Stimulated activated CD8-positive, alpha-beta memory T cell treated with anti-CD3 and anti-CD28 coated beads, Interleukin-4, amount 100 ng/mL, for 48 hours (primary cell): ENCODE data around the gene DRD2.

Experiments
- DNase-seq: peaks from one replicate; pipeline ENCODE4 v3.0.0-alpha.2; 2020

Gene DRD2

DNA sequence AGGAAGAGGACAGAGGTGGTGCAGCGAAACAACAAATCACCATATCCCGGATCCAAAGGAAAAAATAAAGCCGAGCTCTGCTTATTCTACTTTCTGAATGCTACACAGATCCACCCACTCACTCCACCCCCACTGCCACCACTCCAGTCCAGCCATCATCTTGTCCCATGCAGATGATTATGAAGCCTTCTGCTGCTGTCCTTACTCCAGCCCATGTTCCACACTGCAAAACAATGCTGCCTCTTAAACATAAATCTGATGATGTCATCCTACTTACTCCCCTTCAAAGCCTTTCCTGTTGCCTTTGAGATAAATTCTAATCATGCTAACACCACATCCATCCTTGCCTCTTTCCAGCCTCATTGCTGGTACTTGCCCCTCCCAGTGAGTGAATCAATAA is 6.5 kb upstream of the DRD2 start:
- no peak for DNase-seq

DNA sequence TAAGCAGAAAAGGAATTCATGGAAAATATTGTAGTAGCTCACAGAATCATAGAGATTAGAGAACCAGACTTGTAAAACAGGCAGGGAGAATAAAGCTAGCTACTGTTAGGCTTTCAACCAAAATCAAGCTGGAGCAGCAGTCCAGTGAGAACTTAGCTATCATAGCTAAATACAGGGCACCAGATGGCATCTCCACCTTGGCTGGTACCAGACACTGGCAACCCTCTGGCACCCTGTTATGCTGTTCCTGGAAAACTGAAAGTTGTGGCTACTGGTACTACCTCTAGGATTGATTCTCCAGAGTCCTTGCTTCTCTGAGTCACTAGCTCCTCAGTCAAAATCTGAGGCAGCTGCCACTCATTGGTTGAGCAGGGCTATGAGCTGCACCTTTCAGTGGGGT is 6.0 kb upstream of the DRD2 start:
- DNase-seq, result no peak

DNA sequence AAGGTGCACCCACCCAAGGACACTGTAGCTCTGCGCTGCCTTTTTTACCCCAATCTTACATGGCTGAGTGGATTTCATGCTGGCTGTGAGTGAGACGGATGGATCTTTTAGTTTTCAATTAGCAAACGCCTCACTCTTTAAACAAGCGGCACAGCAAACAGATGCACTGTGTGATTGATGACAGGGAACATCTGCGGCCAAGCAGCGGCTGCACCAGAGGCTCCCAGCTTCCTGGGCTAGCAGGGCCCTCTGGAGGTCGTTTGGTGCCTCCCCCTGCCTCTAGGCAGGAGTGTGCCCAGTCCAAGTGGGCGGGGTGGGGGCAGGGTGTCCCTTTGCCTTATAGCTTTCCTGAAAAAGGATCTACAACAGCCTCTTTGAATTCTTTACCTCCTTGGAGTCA is 2.1 kb upstream of the DRD2 start:
- no peak for DNase-seq

DNA sequence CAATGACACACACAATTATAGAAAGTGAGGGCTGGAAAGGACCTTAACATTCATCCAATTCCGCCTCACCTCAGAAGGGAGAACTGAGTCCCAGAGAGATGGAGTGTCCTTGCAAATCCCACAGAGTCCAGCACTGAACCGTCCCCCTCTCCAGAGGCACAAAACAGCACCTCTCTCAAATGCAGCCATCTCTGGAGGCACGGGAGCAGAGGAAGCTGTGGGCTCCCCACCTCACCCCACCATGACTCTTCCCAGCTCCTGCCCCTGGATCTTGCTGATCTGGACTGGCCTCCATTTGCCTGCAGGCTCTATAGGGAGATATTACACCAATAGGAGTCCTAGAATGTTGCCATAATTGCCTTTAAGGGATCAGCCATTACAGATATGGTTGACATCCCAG is 1.4 kb upstream of the DRD2 start:
- no peak for DNase-seq

- peak; percentile 78 for DNase-seq
These were observed 637 bp downstream of the DRD2 start for GRCh38 chr11:113474362-113475159.

DNA sequence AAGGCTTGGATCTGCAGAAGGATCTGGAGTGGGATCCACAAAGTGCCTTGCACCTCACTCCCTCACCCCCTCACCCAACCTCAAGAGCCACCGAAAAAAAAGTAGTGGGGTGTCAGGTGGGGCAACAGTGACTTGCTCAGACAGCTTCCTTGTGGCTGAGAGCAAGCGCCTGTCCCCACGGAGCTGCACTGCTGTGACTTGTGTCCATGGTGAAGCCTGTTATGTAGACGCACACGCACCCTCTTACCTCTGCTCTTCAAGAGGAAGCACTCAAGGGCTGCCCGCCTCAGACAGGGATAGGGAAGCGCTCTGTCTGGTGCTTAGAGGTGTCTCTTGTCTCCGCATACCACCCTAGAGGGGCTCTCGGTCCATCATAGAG is 1.2 kb downstream of the DRD2 start:
- no peak for DNase-seq

DNA sequence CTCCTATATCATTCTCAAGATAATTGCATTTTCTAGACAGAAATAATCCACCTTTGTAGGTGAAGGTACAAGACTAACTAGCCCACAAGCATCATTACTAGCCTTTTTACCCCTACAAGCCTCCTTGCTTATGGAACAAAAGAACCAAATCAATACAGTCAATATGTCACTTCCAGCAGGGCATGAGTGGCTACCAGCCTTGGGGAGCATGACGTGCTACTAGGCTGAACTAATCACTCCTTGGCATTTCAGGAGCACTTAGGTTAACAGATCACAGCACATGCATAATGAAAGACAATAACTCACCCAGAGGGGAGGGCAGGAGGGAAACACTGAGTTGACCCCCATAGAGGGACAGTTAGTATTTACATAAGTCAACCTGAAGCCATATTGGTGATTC is 2.7 kb downstream of the DRD2 start:
- DNase-seq, result no peak

GRCh38 chr11:113470233-113470632 is 5.0 kb downstream of the DRD2 start:
- DNase-seq, result no peak

GRCh38 chr11:113468726-113469345 is 6.4 kb downstream of the DRD2 start:
- DNase-seq, result no peak

- DNase-seq, result no peak
These were observed 7.7 kb downstream of the DRD2 start for GRCh38 chr11:113467545-113467944.

DNA sequence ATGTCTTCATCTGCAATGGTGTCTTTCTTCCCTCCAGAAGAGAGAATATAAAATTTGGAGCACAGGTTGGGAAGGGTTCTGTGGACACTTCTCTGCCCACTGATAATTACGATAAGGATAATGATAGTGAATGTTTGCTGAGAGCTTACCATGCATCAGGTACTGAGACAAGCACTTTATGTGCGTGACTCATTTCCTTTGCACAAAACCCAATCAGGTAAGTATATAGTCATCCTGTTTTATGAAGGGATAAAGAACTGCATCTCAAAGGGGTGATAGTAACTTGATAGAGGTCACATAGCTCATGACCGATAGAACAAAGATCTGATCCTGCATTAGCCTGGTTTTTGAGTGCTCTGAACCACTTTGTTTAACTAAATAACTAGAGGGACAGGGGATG is 9.4 kb downstream of the DRD2 start:
- DNase-seq, result no peak

GRCh38 chr11:113464416-113464815 is 10.8 kb downstream of the DRD2 start:
- DNase-seq, result no peak

GRCh38 chr11:113462830-113463229 is 12.4 kb downstream of the DRD2 start:
- DNase-seq, result no peak

- DNase-seq, result no peak
These were observed 13.6 kb downstream of the DRD2 start for GRCh38 chr11:113461639-113462038.

DNA sequence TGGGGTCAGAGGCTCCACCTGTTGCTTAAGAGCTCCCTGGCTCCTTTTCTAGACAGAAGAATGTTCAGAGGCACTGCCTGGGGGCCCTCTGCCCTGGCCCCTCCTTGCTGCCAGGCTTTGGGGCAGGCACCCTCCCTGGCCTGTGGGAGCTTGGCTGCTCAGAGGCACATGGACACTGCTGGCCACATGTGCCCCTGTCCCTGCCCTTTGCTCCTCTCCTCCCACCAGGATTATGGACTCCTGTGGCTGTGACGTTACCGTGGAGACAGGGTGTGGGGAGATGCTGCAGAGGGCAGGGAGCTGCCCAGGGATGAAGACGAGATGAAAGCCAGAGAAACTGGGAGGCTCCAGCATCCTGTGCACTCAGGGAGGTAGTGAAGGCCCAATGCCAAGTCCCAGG is 14.7 kb downstream of the DRD2 start:
- no peak for DNase-seq

GRCh38 chr11:113458189-113458588 is 17.0 kb downstream of the DRD2 start:
- no peak for DNase-seq

- no peak for DNase-seq
These were observed 17.4 kb downstream of the DRD2 start for GRCh38 chr11:113457784-113458183.

DNA sequence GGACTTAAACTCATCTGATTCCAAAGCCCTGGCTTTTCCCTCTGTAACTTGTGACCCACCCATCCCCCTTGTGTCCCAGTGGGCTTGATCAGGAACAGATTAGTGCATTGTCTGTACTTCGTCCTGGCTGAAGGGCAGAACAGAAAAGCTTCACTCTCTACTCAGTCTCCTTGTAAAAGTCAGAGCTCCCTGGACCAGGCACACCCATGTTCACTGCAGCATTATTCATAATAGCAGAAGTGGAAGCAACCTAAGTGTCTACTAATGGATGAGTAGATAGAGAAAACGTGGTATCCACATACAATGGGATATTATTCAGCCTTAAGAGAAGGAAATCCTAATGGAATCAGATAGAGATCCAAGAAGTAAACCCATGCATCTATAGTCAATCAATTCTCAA is 20.7 kb downstream of the DRD2 start:
- DNase-seq, result no peak

DNA sequence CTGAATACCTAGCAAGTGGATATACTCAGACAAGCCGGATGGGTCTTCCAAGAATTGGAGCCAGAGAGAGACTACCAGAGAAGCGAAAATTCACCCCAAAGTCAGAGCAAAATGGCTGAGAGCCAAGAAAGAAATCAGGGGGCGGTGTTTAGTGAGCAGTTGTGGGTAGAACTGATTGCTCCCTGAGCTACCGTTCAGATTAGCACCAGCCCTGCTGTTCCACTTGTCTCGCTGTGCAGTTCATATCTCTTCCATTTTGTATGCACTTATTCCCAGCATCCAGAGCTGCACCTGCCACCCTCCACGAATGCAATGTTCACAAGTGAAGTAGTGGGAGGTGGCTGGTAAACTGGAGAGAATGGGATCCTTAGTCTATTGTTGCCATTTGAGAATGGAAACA is 25.5 kb downstream of the DRD2 start:
- DNase-seq, result no peak

DNA sequence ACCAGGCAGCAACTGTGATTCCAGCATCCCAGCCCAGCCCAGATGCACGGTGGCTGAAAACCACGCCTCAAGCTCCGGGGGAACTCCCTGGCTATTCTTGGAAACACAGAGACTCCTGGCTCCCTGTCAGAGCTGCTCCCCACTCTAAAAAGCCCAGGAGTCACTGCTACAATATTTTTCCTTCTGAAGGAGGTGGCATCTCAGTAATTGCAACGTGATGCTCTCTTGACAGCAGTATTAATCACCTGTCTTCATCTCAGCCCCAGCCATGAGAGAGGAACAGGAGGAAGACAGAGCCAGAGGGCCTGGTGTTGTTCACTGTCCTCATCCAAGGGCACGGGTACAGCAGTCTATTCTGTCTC is 26.9 kb downstream of the DRD2 start:
- DNase-seq, result no peak

- DNase-seq, result no peak
These were observed 27.4 kb downstream of the DRD2 start for GRCh38 chr11:113447621-113448315.

DNA sequence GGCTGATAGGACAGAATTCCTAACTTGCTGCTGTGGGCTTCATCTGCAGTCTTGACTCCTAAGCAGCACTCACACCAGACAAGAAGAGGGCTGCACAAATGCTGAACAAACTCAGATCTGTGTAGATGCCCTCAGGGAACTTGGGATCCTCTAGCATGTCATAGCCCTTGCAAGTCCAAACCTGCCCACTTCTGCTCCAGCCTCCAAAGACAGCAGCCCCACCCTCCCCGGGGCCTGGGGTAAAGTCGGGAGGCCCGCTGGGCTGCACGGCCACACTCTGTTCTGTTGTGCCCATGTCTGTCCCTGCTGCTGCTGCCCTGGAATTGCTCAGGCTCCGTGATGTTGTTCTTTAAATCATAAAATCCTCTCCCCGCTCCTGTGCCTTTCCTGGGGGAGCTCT is 28.3 kb downstream of the DRD2 start:
- no peak for DNase-seq

DNA sequence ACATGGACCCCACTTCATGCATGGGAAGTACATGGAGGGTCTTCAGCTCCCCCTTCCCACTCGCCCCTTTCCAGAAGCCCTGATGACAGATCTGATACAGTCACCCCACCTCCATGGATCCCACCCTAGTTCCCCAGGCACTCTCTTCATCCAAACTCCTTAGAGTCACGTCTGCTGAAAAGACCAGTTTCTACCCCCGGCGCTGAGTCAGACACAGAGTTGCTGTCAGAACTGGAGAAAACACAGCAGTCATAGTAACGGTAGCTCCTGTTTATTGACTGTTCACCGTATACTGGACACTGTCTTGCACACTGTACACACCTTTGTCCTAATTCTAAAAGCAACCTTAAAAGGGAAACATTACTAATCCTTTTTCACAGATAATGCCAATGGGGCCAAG is 29.1 kb downstream of the DRD2 start:
- DNase-seq, result peak; percentile 31

DNA sequence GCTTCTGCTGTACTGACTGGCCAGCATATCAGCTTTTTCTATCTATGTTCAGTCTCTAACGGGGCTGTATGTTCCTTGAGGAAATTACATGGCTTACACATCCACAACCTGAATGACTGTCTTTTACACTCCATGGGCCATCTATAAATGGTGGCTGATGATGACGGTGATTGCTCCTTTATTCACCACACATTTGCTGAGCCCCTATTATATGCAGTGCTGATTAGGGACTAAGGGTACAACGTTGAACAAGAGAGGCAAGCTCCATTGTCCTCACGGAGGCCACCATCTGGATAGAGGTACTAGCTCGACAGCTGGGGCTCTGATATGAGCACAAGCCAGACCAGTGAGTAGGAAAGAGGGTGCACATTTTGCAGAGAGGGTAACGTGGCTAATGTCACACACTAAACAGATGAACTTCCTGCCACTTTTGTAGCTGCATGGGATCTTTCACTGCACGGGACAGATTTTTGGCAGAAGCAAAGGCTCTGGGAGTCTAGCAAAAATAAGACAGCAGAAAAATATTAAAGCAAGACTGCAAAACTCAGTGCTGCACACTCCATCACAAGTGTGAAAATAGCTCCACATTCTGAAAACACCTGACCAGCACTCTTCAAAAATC is 30.6 kb downstream of the DRD2 start:
- DNase-seq, result no peak
